Activated CD4-positive, alpha-beta T cell treated with anti-CD3 and anti-CD28 coated beads, Interleukin-2, Interleukin-4, amounts not matched to agents 100 ng/mL and 50 ng/mL, durations not matched to agents 16 hours and 8 hours (primary cell): ENCODE results near the gene FERD3L.
"Not testable (repeated sequence)": the region's sequence is repeated elsewhere in the genome, so short reads cannot be mapped to it uniquely, and the experiment has no call there.

Experiments used
- DNase-seq: peaks from one replicate; pipeline ENCODE4 v3.0.0-alpha.2; 2020; ENCODE audit warnings: low spot score

The FERD3L gene

GRCh38 chr7:19144661-19145433 lies at the start of gene FERD3L:
Gene FERD3L (minus strand): TSS chr7:19145421. CDS start chr7:19145362, 59 bp downstream.
- no peak for DNase-seq

GRCh38 chr7:19194417-19194816 lies 49.2 kb upstream of the FERD3L start:
- DNase-seq = not testable (repeated sequence)

- DNase-seq = no peak
These were observed 36.4 kb upstream of the FERD3L start for GRCh38 chr7:19181634-19182033.

GRCh38 chr7:19178595-19178994 lies 33.4 kb upstream of the FERD3L start:
- no peak for DNase-seq

GRCh38 chr7:19177269-19177668 lies 32.0 kb upstream of the FERD3L start:
- no peak for DNase-seq

- no peak for DNase-seq
These were observed 30.0 kb upstream of the FERD3L start for GRCh38 chr7:19175241-19175640.

GRCh38 chr7:19161671-19162070 lies 16.4 kb upstream of the FERD3L start:
- no peak for DNase-seq

GRCh38 chr7:19146699-19147098 lies 1.5 kb upstream of the FERD3L start:
- DNase-seq = no peak

- no peak for DNase-seq
These were observed 354 bp upstream of the FERD3L start for GRCh38 chr7:19145434-19146115.

- no peak for DNase-seq
These were observed 1.2 kb downstream of the FERD3L start for GRCh38 chr7:19143881-19144574.

GRCh38 chr7:19139706-19140327 lies 5.4 kb downstream of the FERD3L start:
- no peak for DNase-seq

- DNase-seq = no peak
These were observed 11.3 kb downstream of the FERD3L start for GRCh38 chr7:19133886-19134285.

- no peak for DNase-seq
These were observed 11.8 kb downstream of the FERD3L start for GRCh38 chr7:19133390-19133789.

- no peak for DNase-seq
These were observed 16.4 kb downstream of the FERD3L start for GRCh38 chr7:19128856-19129255.

- DNase-seq = no peak
These were observed 23.1 kb downstream of the FERD3L start for GRCh38 chr7:19121977-19122588.

- no peak for DNase-seq
These were observed 25.2 kb downstream of the FERD3L start for GRCh38 chr7:19119870-19120486.

- no peak for DNase-seq
These were observed 25.8 kb downstream of the FERD3L start for GRCh38 chr7:19119372-19119771.

GRCh38 chr7:19118636-19119371 lies 26.4 kb downstream of the FERD3L start:
- DNase-seq = no peak

- no peak for DNase-seq
These were observed 27.2 kb downstream of the FERD3L start for GRCh38 chr7:19117870-19118608.
